H1 (cell line): ENCODE data around the gene TXN2. TPM values are rescaled to one million over a fixed set of nuclear protein-coding genes. Genes with fewer than 3 reads are reported as not detected.
A peak's percentile ranks its signal among the peaks of the same experiment; 100 is the strongest.

ENCODE experiments used
- BRCA1 ChIP-seq: IDR thresholded peaks from 2 replicates; pipeline ENCODE4 v1.6.1; 2012; ENCODE audit warnings: low read depth, low read length, improper control_type of control experiment
- CBX5 ChIP-seq: fragments of 300-800, 300-1000 bp; sonication (generic); IDR thresholded peaks from 2 replicates; pipeline ENCODE4 v1.7.1; 2016; ENCODE audit warnings: antibody characterized with exemption, low read length, low read depth
- CBX8 ChIP-seq: fragments of 300-800, 300-1000 bp; sonication (generic); IDR thresholded peaks from 2 replicates; pipeline ENCODE4 v1.7.1; 2016; ENCODE audit warnings: low read depth, low read length, borderline replicate concordance
- CEBPB ChIP-seq: IDR thresholded peaks from 2 replicates; pipeline ENCODE4 v1.6.1; 2012; ENCODE audit warnings: low read depth, low read length
- EP300 ChIP-seq, 2 experiments: IDR thresholded peaks; 1 replicate in 1 of 2; 2 replicates in 1 of 2; pipeline ENCODE4 v1.6.1; 2011 to 2012; ENCODE audit warnings: low read depth in 2 of 2, low read length in 2 of 2, mild to moderate bottlenecking in 2 of 2, borderline replicate concordance in 1 of 2, inconsistent platforms in 1 of 2, moderate library complexity in 1 of 2
- JUN ChIP-seq: IDR thresholded peaks from 2 replicates; pipeline ENCODE4 v1.6.1; 2011; ENCODE audit warnings: low read depth, mild to moderate bottlenecking, improper control_type of control experiment, low read length
- JUND ChIP-seq: IDR thresholded peaks from 2 replicates; pipeline ENCODE4 v1.6.1; 2011; ENCODE audit warnings: mild to moderate bottlenecking, improper control_type of control experiment, low read length
- KDM1A ChIP-seq: fragments of 200-600, 300-600 bp; sonication (generic); IDR thresholded peaks from 2 replicates; pipeline ENCODE4 v1.7.1; 2016; ENCODE audit warnings: mild to moderate bottlenecking, low read length, borderline replicate concordance
- KDM4A ChIP-seq: IDR thresholded peaks from one replicate; pipeline ENCODE4 v1.7.1; 2012; ENCODE audit warnings: low read depth, mild to moderate bottlenecking, moderate library complexity, low read length, inconsistent platforms; ENCODE audit not compliant: severe bottlenecking
- KDM5A ChIP-seq: fragments of 200-600 bp; IDR thresholded peaks from 2 replicates; pipeline ENCODE4 v1.7.1; 2012; ENCODE audit warnings: mild to moderate bottlenecking, low read length, inconsistent platforms, mixed read lengths
- NRF1 ChIP-seq: IDR thresholded peaks from 2 replicates; pipeline ENCODE4 v1.6.1; 2011; ENCODE audit warnings: mild to moderate bottlenecking, low read depth, low read length, improper control_type of control experiment
- POLR2A ChIP-seq, 2 experiments: IDR thresholded peaks; 1 replicate in 1 of 2; 2 replicates in 1 of 2; pipeline ENCODE4 v1.6.1; 2011; ENCODE audit warnings: low read depth in 2 of 2, low read length in 2 of 2, mild to moderate bottlenecking in 2 of 2; ENCODE audit errors: control extremely low read depth in 1 of 2
- POLR2AphosphoS5 ChIP-seq: IDR thresholded peaks from 2 replicates; pipeline ENCODE4 v1.6.1; 2011; ENCODE audit warnings: low read depth, low read length
- POU5F1 ChIP-seq: IDR thresholded peaks from 2 replicates; pipeline ENCODE4 v1.6.1; 2011; ENCODE audit warnings: low read depth, mild to moderate bottlenecking, low read length, moderate library complexity
- RAD21 ChIP-seq, 2 experiments: IDR thresholded peaks in 1 of 2; conservative IDR thresholded peaks in 1 of 2; 2 replicates each; pipeline ENCODE4 v1.6.1; 2011; ENCODE audit warnings: low read depth in 2 of 2, low read length in 2 of 2, improper control_type of control experiment in 1 of 2, inconsistent platforms in 1 of 2, mild to moderate bottlenecking in 1 of 2, moderate library complexity in 1 of 2
- RFX5 ChIP-seq: IDR thresholded peaks from 2 replicates; pipeline ENCODE4 v1.6.1; 2011; ENCODE audit warnings: low read depth, low read length, improper control_type of control experiment, borderline replicate concordance
- SIN3A ChIP-seq, 2 experiments: IDR thresholded peaks in 1 of 2; conservative IDR thresholded peaks in 1 of 2; 2 replicates each; pipeline ENCODE4 v1.6.1; 2011 to 2012; ENCODE audit warnings: low read length in 2 of 2, improper control_type of control experiment in 1 of 2, low read depth in 1 of 2, mild to moderate bottlenecking in 1 of 2
- SP1 ChIP-seq: IDR thresholded peaks from 2 replicates; pipeline ENCODE4 v1.6.1; 2011; ENCODE audit warnings: low read depth, low read length
- TEAD4 ChIP-seq: IDR thresholded peaks from 2 replicates; pipeline ENCODE4 v1.6.1; 2012; ENCODE audit warnings: low read depth, low read length, inconsistent platforms, mixed read lengths
- polyA plus RNA-seq, 7 experiments: library from polyadenylated mRNA; depleted of rRNA in 3 of 7; stranded (reverse) in 5 of 7; unstranded in 2 of 7; fragments of >200 nt in 5 of 7; fragments of 200-250 nt in 2 of 7; gene quantifications; 1 replicate in 5 of 7; 2 replicates in 1 of 7; 4 replicates in 1 of 7; pipeline versions ENCODE4 v1.2.1 to v1.2.3, GENCODE V29; 2011 to 2013; ENCODE audit warnings: missing spikeins in 2 of 7, mixed read lengths in 2 of 7
- total RNA-seq: library from RNA; stranded (reverse); fragmentation: NEBNext Ultra II Directional; extraction: Animal tissue kit (Norgen Biotek cat#: 25700); gene quantifications from 2 replicates; pipeline ENCODE4 v1.2.1, GENCODE V29; 2021
- TF ChIP-seq, protein P1 (sequence below), 3 experiments: IDR thresholded peaks; 1 replicate in 2 of 3; 2 replicates in 1 of 3; pipeline versions ENCODE4 v1.5.1 to v1.6.1; 2011; ENCODE audit warnings: low read length in 3 of 3, mild to moderate bottlenecking in 3 of 3, inconsistent platforms in 2 of 3, low read depth in 1 of 3, moderate library complexity in 1 of 3; ENCODE audit not compliant: insufficient read depth in 1 of 3; ENCODE audit errors: control extremely low read depth in 1 of 3
- TF ChIP-seq, protein P2 (sequence below): IDR thresholded peaks from 2 replicates; pipeline ENCODE4 v1.6.1; 2011; ENCODE audit warnings: low read depth, mild to moderate bottlenecking, low read length; ENCODE audit not compliant: insufficient read depth

Gene TXN2
- total and polyA plus RNA-seq, 2 of the 8 experiments (the other 6 are each of a cell fraction or from before 2014, with no cell fraction given): 47.5 to 116 TPM

DNA sequence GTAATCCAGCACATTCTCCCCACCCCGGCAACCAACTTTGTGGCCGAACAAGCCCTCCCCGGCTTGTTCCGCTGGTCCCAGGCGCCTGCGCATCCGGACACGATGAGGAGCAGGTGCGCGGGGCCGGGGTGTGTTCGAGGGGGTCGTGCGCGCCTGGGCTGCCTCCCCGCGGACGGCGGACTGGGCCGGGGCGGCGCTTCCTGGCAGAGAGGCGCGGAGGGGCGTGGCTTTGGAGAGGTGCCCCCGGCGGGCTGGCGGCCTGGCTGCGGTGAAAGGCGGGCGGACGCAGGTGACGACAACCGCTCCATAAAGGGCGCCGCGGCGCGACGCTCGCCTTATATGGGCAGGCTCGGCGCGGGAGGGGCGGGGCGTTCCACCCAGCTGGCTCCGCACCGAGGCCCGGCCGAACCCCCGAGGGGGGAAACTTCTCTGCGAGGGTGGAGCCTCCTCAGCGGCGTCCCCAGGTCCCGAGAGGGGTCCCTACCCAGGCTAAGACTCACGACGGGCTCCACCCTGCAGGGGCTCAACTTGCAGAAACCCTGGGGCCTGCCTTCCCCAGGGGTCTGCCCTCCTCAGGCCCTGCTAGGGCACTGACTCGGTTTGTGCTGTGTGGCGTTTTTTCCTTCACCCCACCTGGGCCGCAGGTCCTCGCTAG is 26.4 kb downstream of the TXN2 start (continued):
- TF ChIP-seq CBX5 (no peak), RFX5 (no peak), JUN (0 out of 2 replicates have a peak, but pooled peaks have one; percentile 10), BRCA1 (no peak), POU5F1 (no peak), KDM4A (peak; percentile 53), POLR2AphosphoS5 (peak; percentile 87), CEBPB (no peak), SP1 (no peak), EP300 (IDR thresholded peaks at IDR 0.05; ENCODE audit: borderline replicate concordance in 1 of 2, low read depth in 2 of 2, low read length in 2 of 2) (peak in 1 of 2 experiments; percentile 69; a peak in 1 of 3 replicates), JUND (no peak), RAD21 (IDR thresholded peaks at IDR 0.05 in 1 of 2, conservative IDR thresholded peaks at IDR 0.05 in 1 of 2; ENCODE audit: low read depth in 2 of 2, low read length in 2 of 2) (peak; percentile 26 to 38; a peak in 3 of 4 replicates), TEAD4 (no peak), KDM5A (no peak), SIN3A (conservative IDR thresholded peaks at IDR 0.05 in 1 of 2, IDR thresholded peaks at IDR 0.05 in 1 of 2; ENCODE audit: low read depth in 1 of 2, low read length in 2 of 2) (no peak), CBX8 (no peak), KDM1A (no peak), POLR2A (IDR thresholded peaks at IDR 0.05; ENCODE audit: control extremely low read depth in 1 of 2, low read depth in 2 of 2, low read length in 2 of 2) (peak in 1 of 2 experiments; percentile 73; a peak in 2 of 3 replicates), NRF1 (peak; percentile 57)
- TF ChIP-seq, protein P1, sequence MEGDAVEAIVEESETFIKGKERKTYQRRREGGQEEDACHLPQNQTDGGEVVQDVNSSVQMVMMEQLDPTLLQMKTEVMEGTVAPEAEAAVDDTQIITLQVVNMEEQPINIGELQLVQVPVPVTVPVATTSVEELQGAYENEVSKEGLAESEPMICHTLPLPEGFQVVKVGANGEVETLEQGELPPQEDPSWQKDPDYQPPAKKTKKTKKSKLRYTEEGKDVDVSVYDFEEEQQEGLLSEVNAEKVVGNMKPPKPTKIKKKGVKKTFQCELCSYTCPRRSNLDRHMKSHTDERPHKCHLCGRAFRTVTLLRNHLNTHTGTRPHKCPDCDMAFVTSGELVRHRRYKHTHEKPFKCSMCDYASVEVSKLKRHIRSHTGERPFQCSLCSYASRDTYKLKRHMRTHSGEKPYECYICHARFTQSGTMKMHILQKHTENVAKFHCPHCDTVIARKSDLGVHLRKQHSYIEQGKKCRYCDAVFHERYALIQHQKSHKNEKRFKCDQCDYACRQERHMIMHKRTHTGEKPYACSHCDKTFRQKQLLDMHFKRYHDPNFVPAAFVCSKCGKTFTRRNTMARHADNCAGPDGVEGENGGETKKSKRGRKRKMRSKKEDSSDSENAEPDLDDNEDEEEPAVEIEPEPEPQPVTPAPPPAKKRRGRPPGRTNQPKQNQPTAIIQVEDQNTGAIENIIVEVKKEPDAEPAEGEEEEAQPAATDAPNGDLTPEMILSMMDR (IDR thresholded peaks at IDR 0.05; ENCODE audit: control extremely low read depth in 1 of 3, insufficient read depth in 1 of 3, low read depth in 1 of 3, low read length in 3 of 3): peak in 2 of 3 experiments; percentile 9 to 26; a peak in 2 of 4 replicates
- TF ChIP-seq, protein P2, sequence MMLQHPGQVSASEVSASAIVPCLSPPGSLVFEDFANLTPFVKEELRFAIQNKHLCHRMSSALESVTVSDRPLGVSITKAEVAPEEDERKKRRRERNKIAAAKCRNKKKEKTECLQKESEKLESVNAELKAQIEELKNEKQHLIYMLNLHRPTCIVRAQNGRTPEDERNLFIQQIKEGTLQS: no peak
